HepG2 (cell line): Measurements from ENCODE around the gene MED22. TPM values are rescaled to one million over a fixed set of nuclear protein-coding genes. Genes with fewer than 3 reads are reported as not detected.

Experiments
- CREB1 ChIP-seq, 2 experiments: fragments of 450-650 bp in 1 of 2; IDR thresholded peaks; 2 replicates each; pipeline ENCODE4 v1.6.1; 2016 to 2017; ENCODE audit warnings: control low read depth in 1 of 2, mild to moderate bottlenecking in 1 of 2, missing compliant biosample characterization in 1 of 2, missing genetic modification characterization in 1 of 2
- FOXA3 ChIP-seq: IDR thresholded peaks from 2 replicates; pipeline ENCODE4 v1.6.1; 2016; ENCODE audit warnings: missing genetic modification reagents, missing compliant biosample characterization
- FOXK2 ChIP-seq: fragments of 450-650 bp; IDR thresholded peaks from 2 replicates; pipeline ENCODE4 v1.6.1; 2016
- GLMP ChIP-seq: sonication (generic); formaldehyde crosslinking; IDR thresholded peaks from 2 replicates; pipeline ENCODE4 v1.9.0; 2021; ENCODE audit warnings: missing genetic modification reagents, mild to moderate bottlenecking, borderline replicate concordance
- HIC2 ChIP-seq: sonication (generic); formaldehyde crosslinking; IDR thresholded peaks from 2 replicates; pipeline ENCODE4 v1.9.0; 2022; ENCODE audit warnings: low read depth, missing genetic modification reagents
- HOXA3 ChIP-seq: sonication (generic); formaldehyde crosslinking; IDR thresholded peaks from 2 replicates; pipeline ENCODE4 v1.5.0; 2020; ENCODE audit warnings: missing genetic modification reagents
- MLX ChIP-seq: IDR thresholded peaks from 2 replicates; pipeline ENCODE4 v1.6.1; 2016
- NR2F1 ChIP-seq, 2 experiments: fragments of 450-650 bp in 1 of 2; formaldehyde crosslinking in 1 of 2; IDR thresholded peaks; 2 replicates each; pipeline versions ENCODE4 v1.5.0 to v1.6.1; 2016 to 2020; ENCODE audit warnings: mild to moderate bottlenecking in 1 of 2, missing compliant biosample characterization in 1 of 2, missing genetic modification reagents in 1 of 2, moderate library complexity in 1 of 2
- POGZ ChIP-seq: sonication (generic); formaldehyde crosslinking; IDR thresholded peaks from 2 replicates; pipeline ENCODE4 v1.4.0; 2020; ENCODE audit warnings: mild to moderate bottlenecking, missing genetic modification reagents
- TCF7L2 ChIP-seq: IDR thresholded peaks from 2 replicates; pipeline ENCODE4 v1.6.1; 2011; ENCODE audit warnings: mild to moderate bottlenecking, low read depth, low read length, moderate library complexity
- THYN1 ChIP-seq: sonication (generic); formaldehyde crosslinking; IDR thresholded peaks from 2 replicates; pipeline ENCODE4 v1.8.1; 2023; ENCODE audit warnings: low read depth, mild to moderate bottlenecking, moderate library complexity, missing genetic modification reagents, borderline replicate concordance
- ZBTB1 ChIP-seq: sonication (generic); formaldehyde crosslinking; IDR thresholded peaks from 2 replicates; pipeline ENCODE4 v1.4.0; 2020; ENCODE audit warnings: missing genetic modification reagents, borderline replicate concordance
- ZNF225 ChIP-seq: sonication (generic); formaldehyde crosslinking; IDR thresholded peaks from 2 replicates; pipeline ENCODE4 v1.4.0; 2020; ENCODE audit warnings: mild to moderate bottlenecking, missing genetic modification reagents
- ZNF234 ChIP-seq: sonication (generic); formaldehyde crosslinking; conservative IDR thresholded peaks from 2 replicates; pipeline ENCODE4 v1.5.1; 2020; ENCODE audit warnings: mild to moderate bottlenecking, missing genetic modification reagents
- ZNF333 ChIP-seq: sonication (generic); formaldehyde crosslinking; IDR thresholded peaks from 2 replicates; pipeline ENCODE4 v1.4.0; 2020; ENCODE audit warnings: mild to moderate bottlenecking, missing genetic modification reagents, borderline replicate concordance
- ZNF619 ChIP-seq: sonication (generic); formaldehyde crosslinking; IDR thresholded peaks from 2 replicates; pipeline ENCODE4 v1.4.0; 2020; ENCODE audit warnings: mild to moderate bottlenecking, missing genetic modification reagents
- polyA plus RNA-seq, 8 experiments: library from polyadenylated mRNA; depleted of rRNA in 3 of 8; stranded (reverse) in 7 of 8; unstranded in 1 of 8; fragments of >200 nt; fragmentation: Illumina TruSeq in 4 of 8; extraction: Trizol in 4 of 8; gene quantifications; 2 replicates each; pipeline versions ENCODE4 v1.2.1 to v1.2.3, GENCODE V29; 2011 to 2016; ENCODE audit warnings: low read depth in 4 of 8, missing spikeins in 1 of 8, mixed read lengths in 1 of 8; ENCODE audit not compliant: insufficient read depth in 1 of 8
- total RNA-seq, 5 experiments: library from RNA; depleted of rRNA; stranded (reverse); fragments of >200 nt; fragmentation: Illumina TruSeq; extraction: Trizol; gene quantifications; 2 replicates each; pipeline ENCODE4 v1.2.3, GENCODE V29; 2016; ENCODE audit warnings: low read depth in 1 of 5
- TF ChIP-seq, protein P1 (sequence below): sonication (generic); formaldehyde crosslinking; conservative IDR thresholded peaks from 2 replicates; pipeline ENCODE4 v1.4.0; 2020; ENCODE audit warnings: missing genetic modification reagents
- TF ChIP-seq, protein P2 (sequence below): sonication (generic); formaldehyde crosslinking; IDR thresholded peaks from 2 replicates; pipeline ENCODE4 v1.4.0; 2020; ENCODE audit warnings: missing genetic modification reagents, low read depth, mild to moderate bottlenecking, borderline replicate concordance
- TF ChIP-seq, protein P3 (sequence below): sonication (generic); formaldehyde crosslinking; IDR thresholded peaks from 2 replicates; pipeline ENCODE4 v1.4.0; 2020; ENCODE audit warnings: low read depth, mild to moderate bottlenecking, missing genetic modification reagents
- TF ChIP-seq, protein P4 (sequence below): sonication (generic); formaldehyde crosslinking; conservative IDR thresholded peaks from 2 replicates; pipeline ENCODE4 v1.8.0; 2022; ENCODE audit warnings: missing genetic modification reagents

MED22 gene
- total and polyA plus RNA-seq, 2 of the 13 experiments (the other 11 are each of a cell fraction or from before 2014, with no cell fraction given), result 15.8 to 22.1 TPM

- TF ChIP-seq HOXA3 (peak; percentile 98), CREB1 (IDR thresholded peaks at IDR 0.05) (peak; percentile 50), CREB1 (CRISPR knock-in tag; IDR thresholded peaks at IDR 0.05) (no peak), HIC2 (peak; percentile 82; the same call in 1 of the 2 replicates), TCF7L2 (no peak), POGZ (CRISPR knock-in tag) (peak; percentile 83), FOXA3 (peak; percentile 77), ZNF225 (peak; percentile 93), MLX (CRISPR knock-in tag) (peak; percentile 73), FOXK2 (peak; percentile 61; the same call in 1 of the 2 replicates), ZNF234 (peak; percentile 67; the same call in 1 of the 2 replicates), NR2F1 (CRISPR knock-in tag; IDR thresholded peaks at IDR 0.05) (no peak), GLMP (CRISPR knock-in tag) (0 out of 2 replicates have a peak, but pooled peaks have one; percentile 15), THYN1 (CRISPR knock-in tag) (no peak), ZNF333 (CRISPR knock-in tag) (peak; percentile 67; the same call in 1 of the 2 replicates), ZBTB1 (CRISPR knock-in tag) (no peak), ZNF619 (peak; percentile 69; the same call in 1 of the 2 replicates)
- TF ChIP-seq, protein P1, sequence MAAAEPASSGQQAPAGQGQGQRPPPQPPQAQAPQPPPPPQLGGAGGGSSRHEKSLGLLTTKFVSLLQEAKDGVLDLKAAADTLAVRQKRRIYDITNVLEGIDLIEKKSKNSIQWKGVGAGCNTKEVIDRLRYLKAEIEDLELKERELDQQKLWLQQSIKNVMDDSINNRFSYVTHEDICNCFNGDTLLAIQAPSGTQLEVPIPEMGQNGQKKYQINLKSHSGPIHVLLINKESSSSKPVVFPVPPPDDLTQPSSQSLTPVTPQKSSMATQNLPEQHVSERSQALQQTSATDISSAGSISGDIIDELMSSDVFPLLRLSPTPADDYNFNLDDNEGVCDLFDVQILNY (CRISPR knock-in tag), result no peak
- TF ChIP-seq, protein P2, sequence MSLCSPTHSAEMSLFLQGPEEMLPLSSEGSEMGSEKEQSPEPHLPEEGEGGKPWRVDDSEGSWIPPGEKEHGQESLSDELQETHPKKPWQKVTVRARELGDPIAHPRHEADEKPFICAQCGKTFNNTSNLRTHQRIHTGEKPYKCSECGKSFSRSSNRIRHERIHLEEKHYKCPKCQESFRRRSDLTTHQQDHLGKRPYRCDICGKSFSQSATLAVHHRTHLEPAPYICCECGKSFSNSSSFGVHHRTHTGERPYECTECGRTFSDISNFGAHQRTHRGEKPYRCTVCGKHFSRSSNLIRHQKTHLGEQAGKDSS (CRISPR knock-in tag), result peak; percentile 85; the same call in 1 of the 2 replicates
- TF ChIP-seq, protein P3, sequence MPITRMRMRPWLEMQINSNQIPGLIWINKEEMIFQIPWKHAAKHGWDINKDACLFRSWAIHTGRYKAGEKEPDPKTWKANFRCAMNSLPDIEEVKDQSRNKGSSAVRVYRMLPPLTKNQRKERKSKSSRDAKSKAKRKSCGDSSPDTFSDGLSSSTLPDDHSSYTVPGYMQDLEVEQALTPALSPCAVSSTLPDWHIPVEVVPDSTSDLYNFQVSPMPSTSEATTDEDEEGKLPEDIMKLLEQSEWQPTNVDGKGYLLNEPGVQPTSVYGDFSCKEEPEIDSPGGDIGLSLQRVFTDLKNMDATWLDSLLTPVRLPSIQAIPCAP (CRISPR knock-in tag), result no peak
- TF ChIP-seq, protein P4, sequence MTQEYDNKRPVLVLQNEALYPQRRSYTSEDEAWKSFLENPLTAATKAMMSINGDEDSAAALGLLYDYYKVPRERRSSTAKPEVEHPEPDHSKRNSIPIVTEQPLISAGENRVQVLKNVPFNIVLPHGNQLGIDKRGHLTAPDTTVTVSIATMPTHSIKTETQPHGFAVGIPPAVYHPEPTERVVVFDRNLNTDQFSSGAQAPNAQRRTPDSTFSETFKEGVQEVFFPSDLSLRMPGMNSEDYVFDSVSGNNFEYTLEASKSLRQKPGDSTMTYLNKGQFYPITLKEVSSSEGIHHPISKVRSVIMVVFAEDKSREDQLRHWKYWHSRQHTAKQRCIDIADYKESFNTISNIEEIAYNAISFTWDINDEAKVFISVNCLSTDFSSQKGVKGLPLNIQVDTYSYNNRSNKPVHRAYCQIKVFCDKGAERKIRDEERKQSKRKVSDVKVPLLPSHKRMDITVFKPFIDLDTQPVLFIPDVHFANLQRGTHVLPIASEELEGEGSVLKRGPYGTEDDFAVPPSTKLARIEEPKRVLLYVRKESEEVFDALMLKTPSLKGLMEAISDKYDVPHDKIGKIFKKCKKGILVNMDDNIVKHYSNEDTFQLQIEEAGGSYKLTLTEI (CRISPR knock-in tag), result no peak
Observed at GRCh38 chr9:133335924-133336811, 11.8 kb downstream of the MED22 start, which contains the start of gene SURF6 (continued).
